GM19240 (cell line): Measurements from ENCODE around the gene NCCRP1.

ENCODE experiments used
- DNase-seq: peaks from one replicate; pipeline ENCODE4 v3.0.0; 2011; ENCODE audit warnings: low spot score; ENCODE audit not compliant: insufficient read length

Gene NCCRP1

GRCh38 chr19:39164289-39164688 is 32.5 kb upstream of the NCCRP1 start:
- no peak for DNase-seq

GRCh38 chr19:39165857-39166256 is 30.9 kb upstream of the NCCRP1 start:
- no peak for DNase-seq

GRCh38 chr19:39166571-39167391 is 30.0 kb upstream of the NCCRP1 start:
- no peak for DNase-seq

GRCh38 chr19:39167461-39168257 is 29.1 kb upstream of the NCCRP1 start:
- DNase-seq = no peak

GRCh38 chr19:39168258-39169142 is 28.3 kb upstream of the NCCRP1 start:
- no peak for DNase-seq

- no peak for DNase-seq
Observed at GRCh38 chr19:39169143-39169810, 27.5 kb upstream of the NCCRP1 start.

DNA sequence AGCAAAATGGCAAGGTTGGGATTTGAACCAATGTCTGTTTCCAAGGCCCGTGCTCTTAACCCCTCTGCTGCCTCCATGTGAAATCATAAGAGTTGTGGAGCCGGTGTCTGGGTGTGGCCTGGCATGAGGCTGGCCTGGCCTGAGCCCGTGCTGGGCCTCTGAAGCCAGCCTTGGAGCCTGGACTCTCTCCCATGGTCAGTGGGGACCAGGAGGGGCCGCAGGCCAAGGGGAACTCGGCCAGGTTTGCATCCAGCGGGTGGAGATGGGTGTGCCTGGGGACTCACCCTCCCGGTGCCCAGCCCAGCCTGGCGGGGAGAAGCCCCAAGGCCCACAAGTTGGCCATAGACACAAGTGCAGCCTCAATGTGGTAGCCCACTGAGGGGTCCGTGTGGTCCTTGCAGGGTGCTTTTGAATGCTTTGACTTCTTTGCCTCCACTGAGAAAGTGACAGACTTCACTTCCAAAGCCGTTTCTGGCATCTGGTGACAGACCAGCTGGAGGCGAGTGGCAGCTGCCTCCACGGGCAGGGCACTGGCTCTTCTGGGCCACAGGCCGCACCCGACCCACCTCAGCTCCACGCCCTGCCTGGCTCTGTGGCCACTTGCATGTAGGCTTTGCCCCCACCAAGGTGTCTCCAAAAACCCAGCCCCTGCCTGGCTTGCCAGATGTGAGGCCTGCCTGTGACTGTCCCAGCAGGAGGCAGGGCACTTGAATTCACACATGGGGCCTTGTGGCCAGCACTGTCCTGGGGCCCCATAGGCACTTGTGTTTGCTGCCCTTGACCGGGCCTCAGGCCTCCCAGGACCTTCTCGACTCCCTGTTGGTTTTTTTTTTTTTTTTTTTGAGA is 26.2 kb upstream of the NCCRP1 start:
- no peak for DNase-seq

DNA sequence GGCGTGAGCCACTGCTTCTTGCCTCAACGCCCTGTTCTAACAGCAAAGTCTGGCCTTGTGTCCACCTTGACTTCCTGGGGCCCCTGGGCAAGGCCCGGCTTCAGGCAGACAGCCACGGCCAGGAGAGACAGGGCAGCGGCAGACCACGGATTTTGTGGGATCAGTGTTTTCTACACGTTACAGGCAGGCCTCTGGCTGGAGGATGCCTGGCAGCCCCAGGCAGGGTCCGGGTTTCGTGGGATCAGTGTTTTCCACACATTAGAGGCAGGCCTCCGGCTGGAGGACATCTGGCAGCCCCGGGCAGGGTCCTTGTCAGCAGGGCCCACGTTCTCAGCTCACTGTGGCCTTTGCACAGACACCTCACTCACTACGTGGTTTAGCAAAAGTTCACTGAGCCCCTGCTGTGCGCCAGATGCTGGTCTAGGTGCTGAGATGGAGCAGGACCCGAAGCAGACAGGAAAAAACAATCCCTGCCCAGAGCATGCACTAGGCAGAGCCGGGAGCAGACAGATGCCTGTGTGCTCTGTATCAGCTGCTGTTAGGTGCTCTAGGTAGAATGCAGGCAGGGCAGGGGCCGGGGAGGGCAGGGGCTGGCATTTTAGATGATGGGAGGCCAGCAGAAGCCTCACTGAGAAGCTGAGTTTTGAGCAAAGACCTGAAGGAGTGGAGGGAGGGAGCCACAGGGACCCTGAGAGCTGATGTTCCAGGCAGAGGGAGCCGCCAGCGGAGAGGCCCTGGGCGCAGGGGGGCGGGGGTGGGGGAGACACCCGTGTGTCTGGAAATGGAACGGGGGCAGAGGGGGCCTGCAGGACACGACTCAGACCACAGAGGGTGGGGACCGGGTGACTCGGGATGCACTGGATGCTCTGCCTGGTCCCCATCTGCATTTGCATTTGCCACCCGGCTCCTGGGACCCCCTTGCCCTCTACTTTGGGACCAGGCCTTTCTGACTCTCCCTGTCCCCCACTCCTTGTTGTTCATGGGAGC is 25.0 kb upstream of the NCCRP1 start:
- DNase-seq = no peak

DNA sequence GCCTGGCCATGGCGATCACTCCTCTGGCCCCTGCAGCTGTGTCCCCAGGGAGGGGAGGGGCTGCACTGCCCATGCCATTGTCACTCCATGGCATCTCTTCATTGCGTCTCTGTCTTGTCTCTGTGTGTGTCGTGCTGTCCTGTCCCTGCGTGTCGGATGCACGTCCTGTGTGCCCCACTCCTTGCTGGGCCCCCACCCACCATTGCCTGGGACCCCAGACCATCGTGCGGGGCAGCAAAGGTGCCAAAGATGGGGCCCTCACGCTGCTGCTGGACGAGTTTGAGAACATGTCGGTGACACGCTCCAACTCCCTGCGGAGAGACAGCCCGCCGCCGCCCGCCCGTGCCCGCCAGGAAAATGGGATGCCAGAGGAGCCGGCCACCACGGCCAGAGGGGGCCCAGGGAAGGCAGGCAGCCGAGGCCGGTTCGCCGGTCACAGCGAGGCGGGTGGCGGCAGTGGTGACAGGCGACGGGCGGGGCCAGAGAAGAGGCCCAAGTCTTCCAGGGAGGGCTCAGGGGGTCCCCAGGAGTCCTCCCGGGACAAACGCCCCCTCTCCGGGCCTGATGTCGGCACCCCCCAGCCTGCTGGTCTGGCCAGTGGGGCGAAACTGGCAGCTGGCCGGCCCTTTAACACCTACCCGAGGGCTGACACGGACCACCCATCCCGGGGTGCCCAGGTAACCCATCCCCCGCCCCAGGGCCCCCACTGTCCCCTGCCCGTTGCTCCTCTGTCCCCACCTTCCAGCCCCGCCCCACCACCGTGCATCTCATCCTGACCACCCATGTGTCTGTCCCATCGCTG is 23.9 kb upstream of the NCCRP1 start:
- no peak for DNase-seq

- DNase-seq = no peak
Observed at GRCh38 chr19:39173502-39173991, 23.2 kb upstream of the NCCRP1 start.

- no peak for DNase-seq
Observed at GRCh38 chr19:39174142-39174541, 22.6 kb upstream of the NCCRP1 start.

DNA sequence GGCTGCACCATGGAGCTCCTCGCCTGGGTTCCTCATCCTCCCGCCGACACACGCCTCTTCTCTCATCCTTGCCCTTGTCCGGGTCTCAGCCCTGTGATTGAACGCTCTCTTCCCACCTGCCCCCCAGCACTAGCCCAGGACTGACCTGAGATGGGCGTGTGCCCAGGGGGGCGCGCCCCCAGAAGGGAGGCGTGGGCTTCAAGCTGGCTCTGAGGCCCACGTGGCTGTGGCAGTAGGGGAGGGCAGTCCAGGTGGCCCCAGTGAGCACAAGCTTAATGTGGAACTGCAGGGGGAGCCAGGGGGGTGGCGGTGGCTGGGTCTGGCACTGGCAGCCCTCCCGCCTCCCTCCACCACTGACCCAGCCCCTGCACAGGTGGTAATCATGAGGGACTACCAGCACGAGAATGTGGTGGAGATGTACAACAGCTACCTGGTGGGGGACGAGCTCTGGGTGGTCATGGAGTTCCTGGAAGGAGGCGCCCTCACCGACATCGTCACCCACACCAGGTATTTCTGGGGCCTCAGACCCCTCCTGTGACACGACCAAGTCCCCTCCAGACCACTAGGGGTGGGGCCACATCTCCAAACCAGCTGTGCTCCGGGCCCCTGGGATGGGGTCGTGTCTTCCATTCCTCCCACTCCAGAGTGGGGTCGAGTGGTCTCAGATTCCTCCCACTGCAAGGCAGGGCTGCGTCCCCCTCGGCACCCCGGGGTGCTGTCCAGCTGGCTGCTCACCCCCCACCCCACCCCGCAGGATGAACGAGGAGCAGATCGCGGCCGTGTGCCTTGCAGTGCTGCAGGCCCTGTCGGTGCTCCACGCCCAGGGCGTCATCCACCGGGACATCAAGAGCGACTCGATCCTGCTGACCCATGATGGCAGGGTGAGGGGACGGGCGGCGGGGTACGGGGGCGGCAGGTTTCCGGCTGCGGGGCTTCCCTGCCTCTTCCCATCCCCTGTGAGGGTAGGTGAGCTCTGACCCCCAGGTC is 21.9 kb upstream of the NCCRP1 start:
- DNase-seq = no peak

DNA sequence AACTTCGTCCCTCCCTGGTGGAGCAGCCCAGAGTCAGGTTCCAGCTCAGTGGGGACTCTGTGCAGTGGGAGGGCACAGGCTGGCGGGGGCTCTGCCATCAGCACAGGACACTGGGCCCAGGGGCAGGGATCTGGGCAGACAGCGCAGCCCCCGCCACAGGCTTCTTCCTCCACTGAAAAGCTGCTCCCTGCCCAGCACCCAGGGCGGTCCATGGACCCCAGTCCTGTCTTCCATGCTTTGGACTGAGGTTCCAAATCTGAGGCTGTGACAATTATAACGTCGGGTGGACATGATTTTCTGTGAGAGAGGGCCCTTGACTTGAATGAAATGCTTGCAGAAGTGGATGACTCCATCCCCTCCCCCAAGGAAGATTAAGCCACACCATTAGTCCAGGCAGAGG is 21.2 kb upstream of the NCCRP1 start:
- DNase-seq = no peak

DNA sequence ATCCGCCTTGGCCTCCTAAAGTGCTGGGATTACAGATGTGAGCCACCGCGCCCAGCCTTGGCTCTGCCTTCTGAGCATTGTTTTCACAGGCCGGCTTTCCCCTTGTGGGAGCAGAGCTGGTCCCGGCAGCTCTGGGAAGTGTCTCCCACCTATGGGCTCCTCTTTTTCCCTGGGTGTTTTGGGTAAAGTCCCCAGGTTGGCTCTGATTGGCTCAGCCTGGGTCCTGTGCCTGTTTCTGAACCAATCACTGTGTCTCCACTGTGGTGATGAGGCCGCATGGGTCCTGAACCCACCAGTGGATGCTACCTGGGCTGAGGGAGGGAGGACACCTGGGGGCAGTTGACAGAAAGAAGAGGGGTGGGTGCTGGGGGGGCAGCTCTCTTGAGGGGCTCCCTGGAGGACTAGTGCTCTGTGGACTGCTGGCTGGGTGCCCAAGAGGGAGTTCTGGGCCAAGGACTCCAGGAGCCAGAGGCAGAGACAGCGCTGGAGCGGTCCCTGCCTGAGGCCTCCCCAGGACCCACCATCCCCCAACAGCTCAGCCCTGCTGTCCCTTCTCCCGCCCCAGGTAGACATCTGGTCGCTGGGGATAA is 19.6 kb upstream of the NCCRP1 start:
- no peak for DNase-seq

DNA sequence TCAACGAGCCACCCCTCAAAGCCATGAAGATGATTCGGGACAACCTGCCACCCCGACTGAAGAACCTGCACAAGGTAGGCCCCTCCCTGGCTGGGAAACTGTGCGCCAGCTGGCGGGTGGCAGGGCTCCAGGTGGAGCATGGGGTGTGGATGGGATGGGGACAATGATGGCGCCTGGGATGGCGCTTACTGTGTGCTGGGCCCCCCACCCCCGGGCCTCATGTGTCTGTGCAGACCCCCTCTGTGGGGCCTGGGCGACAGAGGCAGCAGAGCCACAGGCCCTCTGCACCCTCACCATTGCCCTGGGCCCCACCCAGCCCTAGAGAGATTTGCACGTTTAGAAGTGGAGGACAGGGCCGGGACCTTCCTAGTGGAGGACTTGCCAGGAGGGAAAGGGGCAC is 19.0 kb upstream of the NCCRP1 start:
- no peak for DNase-seq

DNA sequence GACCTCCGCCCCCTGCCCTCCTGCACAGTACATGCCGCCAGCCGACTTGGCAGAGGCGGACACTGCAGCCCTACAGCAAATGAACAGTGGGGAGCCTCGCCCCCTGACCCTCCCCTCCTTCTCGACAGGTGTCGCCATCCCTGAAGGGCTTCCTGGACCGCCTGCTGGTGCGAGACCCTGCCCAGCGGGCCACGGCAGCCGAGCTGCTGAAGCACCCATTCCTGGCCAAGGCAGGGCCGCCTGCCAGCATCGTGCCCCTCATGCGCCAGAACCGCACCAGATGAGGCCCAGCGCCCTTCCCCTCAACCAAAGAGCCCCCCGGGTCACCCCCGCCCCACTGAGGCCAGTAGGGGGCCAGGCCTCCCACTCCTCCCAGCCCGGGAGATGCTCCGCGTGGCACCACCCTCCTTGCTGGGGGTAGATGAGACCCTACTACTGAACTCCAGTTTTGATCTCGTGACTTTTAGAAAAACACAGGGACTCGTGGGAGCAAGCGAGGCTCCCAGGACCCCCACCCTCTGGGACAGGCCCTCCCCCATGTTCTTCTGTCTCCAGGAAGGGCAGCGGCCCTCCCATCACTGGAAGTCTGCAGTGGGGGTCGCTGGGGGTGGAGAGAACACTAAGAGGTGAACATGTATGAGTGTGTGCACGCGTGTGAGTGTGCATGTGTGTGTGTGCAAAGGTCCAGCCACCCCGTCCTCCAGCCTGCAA is 18.3 kb upstream of the NCCRP1 start:
- no peak for DNase-seq
